Activated T-helper 2 cell treated with anti-CD3 and anti-CD28 coated beads, Interferon-gamma antibody, Interleukin-2, Interleukin-4, amounts not matched to agents 10 μg/mL and 5 μg/mL and 100 μg/mL, durations not matched to agents 14 hours and 24 hours and 36 hours (primary cell): ENCODE measurements around the gene UNC80. TPM values are rescaled to one million over a fixed set of nuclear protein-coding genes. Genes with fewer than 3 reads are reported as not detected.

Experiments used
- DNase-seq: peaks from one replicate; pipeline ENCODE4 v3.0.0; 2021; ENCODE audit warnings: low spot score
- H3K27ac Mint-ChIP-seq: one replicate; pipeline ENCODE4 v1.8.0; 2021; ENCODE audit warnings: mixed read lengths
- H3K27me3 Mint-ChIP-seq: one replicate; pipeline ENCODE4 v1.8.0; 2021; ENCODE audit warnings: low read depth, mixed read lengths
- H3K36me3 Mint-ChIP-seq: one replicate; pipeline ENCODE4 v1.8.0; 2021; ENCODE audit warnings: low read depth, mixed read lengths
- H3K4me1 Mint-ChIP-seq: one replicate; pipeline ENCODE4 v1.8.0; 2021; ENCODE audit warnings: low read depth, mixed read lengths
- H3K4me3 Mint-ChIP-seq: one replicate; pipeline ENCODE4 v1.8.0; 2021; ENCODE audit warnings: low read depth, mild to moderate bottlenecking, moderate library complexity, mixed read lengths
- H3K9me3 Mint-ChIP-seq: one replicate; pipeline ENCODE4 v1.8.0; 2021; ENCODE audit warnings: mixed read lengths
- intact Hi-C: fragments of 100-400 bp; cut with micrococcal nuclease; formaldehyde crosslinking; loops from one replicate; pipeline ENCODE4 v1.15.1; 2023
- total RNA-seq: library from RNA; stranded (reverse); gene quantifications from 2 replicates; pipeline ENCODE4 v1.2.3, GENCODE V29; 2022

The UNC80 gene
- total RNA-seq, 1 donor from 2014 or later: not detected

GRCh38 chr2:209821806-209822205, 50.2 kb downstream of the UNC80 start:
- no peak overlapping the region for H3K4me3 Mint-ChIP-seq
- no peak for DNase-seq
- no peaks in the 10 kb centered on the region for H3K9me3 Mint-ChIP-seq
- no peaks in the 10 kb centered on the region for H3K4me1 Mint-ChIP-seq
- H3K27me3 Mint-ChIP-seq: no peaks in the 10 kb centered on the region
- H3K27ac Mint-ChIP-seq: no peak overlapping the region
- no peaks in the 10 kb centered on the region for H3K36me3 Mint-ChIP-seq
- intact Hi-C loops: no loop called here

- Mint-ChIP-seq H3K4me3 (no peak overlapping the region), H3K4me1 (no peaks in the 10 kb centered on the region), H3K36me3 (no peaks in the 10 kb centered on the region), H3K9me3 (no peaks in the 10 kb centered on the region), H3K27me3 (no peaks in the 10 kb centered on the region), H3K27ac (no peak overlapping the region)
- intact Hi-C loops: no loop called here
- DNase-seq: no peak
These were observed 51.9 kb downstream of the UNC80 start for GRCh38 chr2:209823484-209823883.

GRCh38 chr2:209824391-209824790, 52.8 kb downstream of the UNC80 start:
- Mint-ChIP-seq H3K9me3 (no peaks in the 10 kb centered on the region), H3K27me3 (no peaks in the 10 kb centered on the region), H3K4me1 (no peaks in the 10 kb centered on the region), H3K36me3 (no peaks in the 10 kb centered on the region), H3K27ac (no peak overlapping the region), H3K4me3 (no peak overlapping the region)
- DNase-seq: no peak
- intact Hi-C loops: no loop called here

GRCh38 chr2:209830722-209831465, 59.3 kb downstream of the UNC80 start:
- no peaks in the 10 kb centered on the region for H3K4me1 Mint-ChIP-seq
- no peaks in the 10 kb centered on the region for H3K9me3 Mint-ChIP-seq
- no peaks in the 10 kb centered on the region for H3K36me3 Mint-ChIP-seq
- no peak overlapping the region for H3K4me3 Mint-ChIP-seq
- H3K27ac Mint-ChIP-seq: no peak overlapping the region
- intact Hi-C loops: no loop called here
- no peaks in the 10 kb centered on the region for H3K27me3 Mint-ChIP-seq
- DNase-seq: no peak

GRCh38 chr2:209834767-209835166, 63.1 kb downstream of the UNC80 start:
- Mint-ChIP-seq H3K4me3 (no peak overlapping the region), H3K27me3 (no peaks in the 10 kb centered on the region), H3K36me3 (no peaks in the 10 kb centered on the region), H3K9me3 (no peaks in the 10 kb centered on the region), H3K27ac (no peak overlapping the region), H3K4me1 (no peaks in the 10 kb centered on the region)
- no peak for DNase-seq
- intact Hi-C loops: no loop called here

GRCh38 chr2:209840434-209840833, 68.8 kb downstream of the UNC80 start:
- H3K27ac Mint-ChIP-seq: no peak overlapping the region
- intact Hi-C loops: no loop called here

GRCh38 chr2:209845666-209846065, 74.0 kb downstream of the UNC80 start:
- Mint-ChIP-seq H3K4me1 (no peaks in the 10 kb centered on the region), H3K36me3 (no peaks in the 10 kb centered on the region), H3K4me3 (no peak overlapping the region), H3K9me3 (no peaks in the 10 kb centered on the region), H3K27ac (no peak overlapping the region), H3K27me3 (no peaks in the 10 kb centered on the region)
- DNase-seq: no peak
- intact Hi-C loops: no loop called here

More at GRCh38 chr2:209840434-209840833, 68.8 kb downstream of the UNC80 start:
- no peak overlapping the region for H3K4me3 Mint-ChIP-seq
- no peaks in the 10 kb centered on the region for H3K9me3 Mint-ChIP-seq
- no peaks in the 10 kb centered on the region for H3K36me3 Mint-ChIP-seq
- no peaks in the 10 kb centered on the region for H3K27me3 Mint-ChIP-seq
- H3K4me1 Mint-ChIP-seq: no peaks in the 10 kb centered on the region
- no peak for DNase-seq

- Mint-ChIP-seq H3K4me1 (no peaks in the 10 kb centered on the region), H3K9me3 (peaks cover 4% of the 10 kb centered on the region), H3K36me3 (no peaks in the 10 kb centered on the region), H3K4me3 (no peak overlapping the region), H3K27ac (no peak overlapping the region), H3K27me3 (no peaks in the 10 kb centered on the region)
- no peak for DNase-seq
- intact Hi-C loops: no loop called here
These were observed 93.2 kb downstream of the UNC80 start for GRCh38 chr2:209864716-209865295.

GRCh38 chr2:209868271-209868994, 96.8 kb downstream of the UNC80 start:
- no peak for DNase-seq
- Mint-ChIP-seq H3K27me3 (no peaks in the 10 kb centered on the region), H3K4me1 (no peaks in the 10 kb centered on the region), H3K9me3 (no peaks in the 10 kb centered on the region), H3K36me3 (no peaks in the 10 kb centered on the region), H3K4me3 (no peak overlapping the region), H3K27ac (no peak overlapping the region)
- intact Hi-C loops: no loop called here

- no peak overlapping the region for H3K4me3 Mint-ChIP-seq
- DNase-seq: no peak
- intact Hi-C loops: no loop called here
- H3K27me3 Mint-ChIP-seq: no peaks in the 10 kb centered on the region
- no peak overlapping the region for H3K27ac Mint-ChIP-seq
- no peaks in the 10 kb centered on the region for H3K4me1 Mint-ChIP-seq
- H3K36me3 Mint-ChIP-seq: no peaks in the 10 kb centered on the region
- H3K9me3 Mint-ChIP-seq: no peaks in the 10 kb centered on the region
These were observed 98.4 kb downstream of the UNC80 start for GRCh38 chr2:209870067-209870466.

- H3K36me3 Mint-ChIP-seq: no peaks in the 10 kb centered on the region
- intact Hi-C loops: no loop called here
- no peaks in the 10 kb centered on the region for H3K27me3 Mint-ChIP-seq
- no peaks in the 10 kb centered on the region for H3K4me1 Mint-ChIP-seq
- no peak for DNase-seq
- H3K9me3 Mint-ChIP-seq: no peaks in the 10 kb centered on the region
- no peak overlapping the region for H3K27ac Mint-ChIP-seq
- no peak overlapping the region for H3K4me3 Mint-ChIP-seq
These were observed 101.0 kb downstream of the UNC80 start for GRCh38 chr2:209872675-209873074.

GRCh38 chr2:209875270-209875669, 103.6 kb downstream of the UNC80 start:
- Mint-ChIP-seq H3K4me3 (no peak overlapping the region), H3K36me3 (no peaks in the 10 kb centered on the region), H3K27me3 (no peaks in the 10 kb centered on the region), H3K9me3 (no peaks in the 10 kb centered on the region), H3K27ac (no peak overlapping the region), H3K4me1 (no peaks in the 10 kb centered on the region)
- intact Hi-C loops: no loop called here
- DNase-seq: no peak

GRCh38 chr2:209876211-209876610, 104.6 kb downstream of the UNC80 start:
- Mint-ChIP-seq H3K27ac (no peak overlapping the region), H3K27me3 (no peaks in the 10 kb centered on the region), H3K36me3 (no peaks in the 10 kb centered on the region), H3K9me3 (no peaks in the 10 kb centered on the region), H3K4me1 (no peaks in the 10 kb centered on the region), H3K4me3 (no peak overlapping the region)
- no peak for DNase-seq
- intact Hi-C loops: no loop called here
